HepG2 (cell line): ENCODE measurements around the gene PLCG2. TPM values are rescaled to one million over a fixed set of nuclear protein-coding genes. Genes with fewer than 3 reads are reported as not detected.
A peak's percentile ranks its signal among the peaks of the same experiment; 100 is the strongest.

Source experiments
- AGO1 ChIP-seq: fragments of 200-400 bp; formaldehyde crosslinking; IDR thresholded peaks from 2 replicates; pipeline ENCODE4 v1.6.1; 2017; ENCODE audit warnings: mild to moderate bottlenecking, low read depth, low read length, moderate library complexity; ENCODE audit not compliant: poor library complexity, severe bottlenecking
- ATF7-NPFF ChIP-seq: sonication (generic); formaldehyde crosslinking; IDR thresholded peaks from 2 replicates; pipeline ENCODE4 v1.8.1; 2023; ENCODE audit warnings: mild to moderate bottlenecking, low read depth, missing genetic modification reagents, moderate library complexity
- CSRNP1 ChIP-seq: sonication (generic); formaldehyde crosslinking; IDR thresholded peaks from 2 replicates; pipeline ENCODE4 v1.8.1; 2023; ENCODE audit warnings: mild to moderate bottlenecking, missing genetic modification reagents
- DRAP1 ChIP-seq: IDR thresholded peaks from 2 replicates; pipeline ENCODE4 v1.6.1; 2016; ENCODE audit warnings: missing genetic modification reagents, missing compliant biosample characterization
- FLYWCH1 ChIP-seq: sonication (generic); formaldehyde crosslinking; IDR thresholded peaks from 2 replicates; pipeline ENCODE4 v1.8.1; 2023; ENCODE audit warnings: mild to moderate bottlenecking, missing genetic modification reagents
- FUBP1 ChIP-seq: sonication (generic); formaldehyde crosslinking; IDR thresholded peaks from 2 replicates; pipeline ENCODE4 v1.5.1; 2020; ENCODE audit warnings: missing genetic modification reagents, mild to moderate bottlenecking, borderline replicate concordance
- IRF9 ChIP-seq: sonication (generic); formaldehyde crosslinking; IDR thresholded peaks from 2 replicates; pipeline ENCODE4 v1.8.0; 2022; ENCODE audit warnings: missing genetic modification reagents, mild to moderate bottlenecking, borderline replicate concordance
- NCOA5 ChIP-seq: sonication (generic); formaldehyde crosslinking; IDR thresholded peaks from 2 replicates; pipeline ENCODE4 v1.4.0; 2020; ENCODE audit warnings: missing genetic modification reagents
- NR1H2 ChIP-seq: sonication (generic); formaldehyde crosslinking; IDR thresholded peaks from 2 replicates; pipeline ENCODE4 v1.8.1; 2022; ENCODE audit warnings: low read depth, missing genetic modification reagents, borderline replicate concordance
- ZKSCAN5 ChIP-seq: sonication (generic); formaldehyde crosslinking; IDR thresholded peaks from 2 replicates; pipeline ENCODE4 v1.5.1; 2020; ENCODE audit warnings: mild to moderate bottlenecking, missing genetic modification reagents
- ZNF138 ChIP-seq: sonication (generic); formaldehyde crosslinking; IDR thresholded peaks from 2 replicates; pipeline ENCODE4 v1.5.0; 2020; ENCODE audit warnings: mild to moderate bottlenecking, low read depth, missing genetic modification reagents
- ZNF230 ChIP-seq: sonication (generic); formaldehyde crosslinking; IDR thresholded peaks from 2 replicates; pipeline ENCODE4 v1.4.0; 2020; ENCODE audit warnings: mild to moderate bottlenecking, missing genetic modification reagents
- ZNF513 ChIP-seq: sonication (generic); formaldehyde crosslinking; conservative IDR thresholded peaks from 2 replicates; pipeline ENCODE4 v1.5.0; 2020; ENCODE audit warnings: missing genetic modification reagents
- ZNF597 ChIP-seq: sonication (generic); formaldehyde crosslinking; IDR thresholded peaks from 2 replicates; pipeline ENCODE4 v1.5.0; 2020; ENCODE audit warnings: missing genetic modification reagents
- ZNF776 ChIP-seq: sonication (generic); formaldehyde crosslinking; IDR thresholded peaks from 2 replicates; pipeline ENCODE4 v1.4.0; 2020; ENCODE audit warnings: mild to moderate bottlenecking, missing genetic modification reagents
- ZSCAN12 ChIP-seq: sonication (generic); formaldehyde crosslinking; IDR thresholded peaks from 2 replicates; pipeline ENCODE4 v1.9.0; 2021; ENCODE audit warnings: mild to moderate bottlenecking, missing genetic modification reagents
- polyA plus RNA-seq, 8 experiments: library from polyadenylated mRNA; depleted of rRNA in 3 of 8; stranded (reverse) in 7 of 8; unstranded in 1 of 8; fragments of >200 nt; fragmentation: Illumina TruSeq in 4 of 8; extraction: Trizol in 4 of 8; gene quantifications; 2 replicates each; pipeline versions ENCODE4 v1.2.1 to v1.2.3, GENCODE V29; 2011 to 2016; ENCODE audit warnings: low read depth in 4 of 8, missing spikeins in 1 of 8, mixed read lengths in 1 of 8; ENCODE audit not compliant: insufficient read depth in 1 of 8
- total RNA-seq, 5 experiments: library from RNA; depleted of rRNA; stranded (reverse); fragments of >200 nt; fragmentation: Illumina TruSeq; extraction: Trizol; gene quantifications; 2 replicates each; pipeline ENCODE4 v1.2.3, GENCODE V29; 2016; ENCODE audit warnings: low read depth in 1 of 5

The PLCG2 gene
- total and polyA plus RNA-seq, 2 of the 13 experiments (the other 11 are each of a cell fraction or from before 2014, with no cell fraction given), result 0.13 to 0.18 TPM

GRCh38 chr16:81767987-81768592 lies 11.0 kb upstream of the PLCG2 start (continued):
- TF ChIP-seq IRF9 (no peak), DRAP1 (CRISPR knock-in tag) (peak; percentile 57; the same call in 1 of the 2 replicates), ZSCAN12 (no peak), ATF7-NPFF (CRISPR knock-in tag) (no peak), AGO1 (no peak), ZNF513 (CRISPR knock-in tag) (no peak), CSRNP1 (CRISPR knock-in tag) (no peak; the same call in 1 of the 2 replicates), ZNF138 (no peak), NCOA5 (CRISPR knock-in tag) (no peak), NR1H2 (CRISPR knock-in tag) (no peak), ZNF776 (no peak), FUBP1 (CRISPR knock-in tag) (no peak), FLYWCH1 (no peak), ZKSCAN5 (CRISPR knock-in tag) (no peak), ZNF230 (CRISPR knock-in tag) (no peak), ZNF597 (CRISPR knock-in tag) (no peak)
